Duodenal mucosa (tissue), 2 donors: ENCODE measurements around the gene SHROOM4.

Source experiments
- H3K27ac ChIP-seq: one replicate; pipeline ENCODE4 v1.7.0; 2013; ENCODE audit warnings: low read depth, low read length
- H3K27me3 ChIP-seq, 2 donors: one replicate each; pipeline ENCODE4 v1.7.0; 2013; ENCODE audit warnings: low read length in 2 of 2, control low read depth in 1 of 2; ENCODE audit not compliant: insufficient read depth in 2 of 2, control insufficient read depth in 1 of 2
- H3K36me3 ChIP-seq, 2 donors: one replicate each; pipeline ENCODE4 v1.7.0; 2013; ENCODE audit warnings: low read length in 2 of 2, control low read depth in 1 of 2; ENCODE audit not compliant: insufficient read depth in 2 of 2, control insufficient read depth in 1 of 2
- H3K4me1 ChIP-seq, 2 donors: one replicate each; pipeline ENCODE4 v1.7.0; 2013; ENCODE audit warnings: low read length in 2 of 2, control low read depth in 1 of 2; ENCODE audit not compliant: insufficient read depth in 2 of 2, control insufficient read depth in 1 of 2
- H3K4me3 ChIP-seq, 2 donors: one replicate each; pipeline ENCODE4 v1.7.0; 2013; ENCODE audit warnings: low read length in 2 of 2, low read depth in 1 of 2
- H3K9ac ChIP-seq, 2 donors: one replicate each; pipeline ENCODE4 v1.7.0; 2013; ENCODE audit warnings: low read length in 2 of 2, low read depth in 1 of 2
- H3K9me3 ChIP-seq, 2 donors: one replicate each; pipeline ENCODE4 v1.7.0; 2013; ENCODE audit warnings: low read length in 2 of 2, control low read depth in 1 of 2; ENCODE audit not compliant: control insufficient read depth in 1 of 2

The SHROOM4 gene

DNA sequence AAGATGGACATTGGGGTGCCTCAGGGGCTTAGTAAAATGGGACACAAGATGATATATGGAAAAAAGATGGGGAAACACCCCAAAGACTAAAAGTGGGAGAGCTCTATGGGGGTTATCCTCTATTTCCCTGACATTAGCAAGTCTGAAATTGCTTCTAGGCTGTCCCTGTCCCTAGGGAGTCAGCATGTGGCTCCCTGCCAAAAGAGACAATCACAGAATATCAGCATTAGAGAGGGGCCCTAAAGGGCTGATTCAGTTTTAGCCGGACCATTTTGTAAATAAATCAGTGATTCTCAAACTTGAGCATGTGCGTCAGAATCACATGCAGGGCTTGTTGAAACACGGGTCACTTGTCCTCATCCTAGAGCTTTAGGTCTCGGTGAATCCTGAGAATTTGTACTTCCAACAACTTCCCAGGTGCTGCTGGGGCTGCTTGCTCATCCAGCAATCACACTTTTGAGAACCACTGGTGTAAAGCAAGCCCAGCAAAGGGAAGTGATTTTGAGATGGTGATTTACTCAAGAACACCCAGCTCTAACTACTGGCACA is 178.1 kb downstream of the SHROOM4 start:
- H3K4me1 ChIP-seq: no peaks in the 10 kb centered on the region
- no peak overlapping the region for H3K9ac ChIP-seq
- no peak overlapping the region for H3K27ac ChIP-seq
- no peaks in the 10 kb centered on the region for H3K9me3 ChIP-seq
- no peaks in the 10 kb centered on the region for H3K27me3 ChIP-seq
- no peaks in the 10 kb centered on the region for H3K36me3 ChIP-seq
- H3K4me3 ChIP-seq: no peak overlapping the region

GRCh38 chrX:50635162-50635561 is 178.8 kb downstream of the SHROOM4 start:
- Histone ChIP-seq H3K36me3 (no peaks in the 10 kb centered on the region), H3K27ac (no peak overlapping the region)

GRCh38 chrX:50629774-50630173 is 184.2 kb downstream of the SHROOM4 start:
- no peak overlapping the region for H3K9ac ChIP-seq
- H3K4me3 ChIP-seq: no peak overlapping the region
- H3K9me3 ChIP-seq: no peaks in the 10 kb centered on the region
- no peaks in the 10 kb centered on the region for H3K4me1 ChIP-seq
- H3K27ac ChIP-seq: no peak overlapping the region
- H3K27me3 ChIP-seq: no peaks in the 10 kb centered on the region
- no peaks in the 10 kb centered on the region for H3K36me3 ChIP-seq

More at GRCh38 chrX:50635162-50635561, 178.8 kb downstream of the SHROOM4 start:
- H3K9me3 ChIP-seq: no peaks in the 10 kb centered on the region
- no peaks in the 10 kb centered on the region for H3K27me3 ChIP-seq
- no peak overlapping the region for H3K9ac ChIP-seq
- H3K4me3 ChIP-seq: no peak overlapping the region
- no peaks in the 10 kb centered on the region for H3K4me1 ChIP-seq

GRCh38 chrX:50627696-50628095 is 186.3 kb downstream of the SHROOM4 start:
- H3K4me1 ChIP-seq: no peaks in the 10 kb centered on the region
- no peak overlapping the region for H3K27ac ChIP-seq
- H3K27me3 ChIP-seq: no peaks in the 10 kb centered on the region
- H3K9ac ChIP-seq: no peak overlapping the region
- H3K36me3 ChIP-seq: no peaks in the 10 kb centered on the region
- H3K4me3 ChIP-seq: no peak overlapping the region
- no peaks in the 10 kb centered on the region for H3K9me3 ChIP-seq

GRCh38 chrX:50626432-50626831 is 187.6 kb downstream of the SHROOM4 start:
- Histone ChIP-seq H3K4me3 (no peak overlapping the region), H3K4me1 (no peaks in the 10 kb centered on the region), H3K9me3 (no peaks in the 10 kb centered on the region), H3K27ac (no peak overlapping the region), H3K27me3 (no peaks in the 10 kb centered on the region), H3K36me3 (no peaks in the 10 kb centered on the region), H3K9ac (no peak overlapping the region)

- H3K27me3 ChIP-seq: no peaks in the 10 kb centered on the region
- no peaks in the 10 kb centered on the region for H3K36me3 ChIP-seq
- no peaks in the 10 kb centered on the region for H3K9me3 ChIP-seq
- no peak overlapping the region for H3K9ac ChIP-seq
- H3K4me3 ChIP-seq: no peak overlapping the region
- H3K4me1 ChIP-seq: no peaks in the 10 kb centered on the region
- H3K27ac ChIP-seq: no peak overlapping the region
Measured at GRCh38 chrX:50622751-50623150, 191.2 kb downstream of the SHROOM4 start.

GRCh38 chrX:50618788-50619558 is 195.0 kb downstream of the SHROOM4 start:
- Histone ChIP-seq H3K36me3 (no peaks in the 10 kb centered on the region), H3K4me3 (no peak overlapping the region), H3K27ac (no peak overlapping the region), H3K4me1 (no peaks in the 10 kb centered on the region), H3K9ac (no peak overlapping the region), H3K27me3 (no peaks in the 10 kb centered on the region), H3K9me3 (no peaks in the 10 kb centered on the region)

- no peaks in the 10 kb centered on the region for H3K4me1 ChIP-seq
- H3K4me3 ChIP-seq: no peak overlapping the region
- H3K9ac ChIP-seq: no peak overlapping the region
- H3K27ac ChIP-seq: no peak overlapping the region
- no peaks in the 10 kb centered on the region for H3K27me3 ChIP-seq
- H3K36me3 ChIP-seq: no peaks in the 10 kb centered on the region
- H3K9me3 ChIP-seq: no peaks in the 10 kb centered on the region
Measured at GRCh38 chrX:50617183-50617582, 196.8 kb downstream of the SHROOM4 start.

DNA sequence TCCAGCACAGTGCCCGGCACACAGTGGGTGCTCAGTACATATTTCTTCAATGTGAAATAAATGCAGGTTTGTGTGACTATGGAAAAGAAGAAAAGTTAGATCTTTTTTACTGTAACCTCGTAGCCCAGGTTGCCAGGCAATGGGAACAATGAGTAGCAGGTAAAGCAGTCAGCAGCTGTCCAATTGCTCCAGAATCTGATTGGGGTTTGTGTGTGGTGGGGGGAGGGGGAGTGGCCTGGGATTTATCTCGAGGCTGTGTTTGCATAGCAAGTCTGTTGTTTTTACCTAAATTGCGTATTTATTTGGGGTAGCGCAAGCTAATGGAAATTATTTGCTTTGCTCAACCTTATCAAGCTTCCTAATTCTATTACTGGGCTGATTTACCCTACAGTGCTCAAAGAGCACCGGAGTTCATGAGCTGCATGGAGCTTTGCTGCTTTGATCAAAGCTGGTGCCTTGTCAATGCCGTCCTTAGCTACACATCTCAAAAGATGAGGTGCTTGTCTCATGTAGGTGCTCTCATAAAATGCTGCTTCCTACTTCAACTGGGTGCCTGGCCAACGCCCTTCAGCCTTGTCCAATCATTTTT is 198.3 kb downstream of the SHROOM4 start:
- Histone ChIP-seq H3K4me1 (no peaks in the 10 kb centered on the region), H3K9me3 (no peaks in the 10 kb centered on the region), H3K36me3 (no peaks in the 10 kb centered on the region), H3K27me3 (no peaks in the 10 kb centered on the region), H3K4me3 (no peak overlapping the region), H3K9ac (no peak overlapping the region), H3K27ac (no peak overlapping the region)

GRCh38 chrX:50614460-50614859 is 199.5 kb downstream of the SHROOM4 start:
- Histone ChIP-seq H3K4me3 (no peak overlapping the region), H3K9me3 (no peaks in the 10 kb centered on the region), H3K9ac (no peak overlapping the region), H3K36me3 (no peaks in the 10 kb centered on the region), H3K4me1 (no peaks in the 10 kb centered on the region), H3K27ac (no peak overlapping the region), H3K27me3 (no peaks in the 10 kb centered on the region)
